HepG2 (cell line): ENCODE data around the gene WDR81.

Source experiments
- RFX5 ChIP-seq: IDR thresholded peaks from 2 replicates; pipeline ENCODE4 v1.6.1; 2011; ENCODE audit warnings: low read depth, low read length, improper control_type of control experiment
- ZNF513 ChIP-seq: sonication (generic); formaldehyde crosslinking; conservative IDR thresholded peaks from 2 replicates; pipeline ENCODE4 v1.5.0; 2020; ENCODE audit warnings: missing genetic modification reagents
- ZNF558 ChIP-seq: sonication (generic); formaldehyde crosslinking; IDR thresholded peaks from 2 replicates; pipeline ENCODE4 v1.9.0; 2022; ENCODE audit warnings: mild to moderate bottlenecking, missing genetic modification reagents, borderline replicate concordance

GRCh38 chr17:1743088-1743439 is 18.6 kb downstream of the WDR81 start:
- TF ChIP-seq ZNF513 (CRISPR knock-in tag) = no peak
- no peak for TF ChIP-seq RFX5
- TF ChIP-seq ZNF558 (CRISPR knock-in tag) = no peak
